Metanephros (tissue), 2 donors: ENCODE data around the gene PRKX. TPM values are rescaled to one million over a fixed set of nuclear protein-coding genes. Genes with fewer than 3 reads are reported as not detected.

Experiments used
- small RNA-seq: library from RNA; depleted of rRNA; stranded (forward); fragments of <200 nt; gene quantifications from one replicate; pipeline ENCODE3, GENCODE V24; 2014; ENCODE audit warnings: low replicate concordance
- total RNA-seq: library from RNA; depleted of rRNA; stranded (reverse); fragments of >200 nt; gene quantifications from one replicate; pipeline ENCODE4 v1.2.3, GENCODE V29; 2014

Gene PRKX
- total RNA-seq: 15.9 TPM

DNA sequence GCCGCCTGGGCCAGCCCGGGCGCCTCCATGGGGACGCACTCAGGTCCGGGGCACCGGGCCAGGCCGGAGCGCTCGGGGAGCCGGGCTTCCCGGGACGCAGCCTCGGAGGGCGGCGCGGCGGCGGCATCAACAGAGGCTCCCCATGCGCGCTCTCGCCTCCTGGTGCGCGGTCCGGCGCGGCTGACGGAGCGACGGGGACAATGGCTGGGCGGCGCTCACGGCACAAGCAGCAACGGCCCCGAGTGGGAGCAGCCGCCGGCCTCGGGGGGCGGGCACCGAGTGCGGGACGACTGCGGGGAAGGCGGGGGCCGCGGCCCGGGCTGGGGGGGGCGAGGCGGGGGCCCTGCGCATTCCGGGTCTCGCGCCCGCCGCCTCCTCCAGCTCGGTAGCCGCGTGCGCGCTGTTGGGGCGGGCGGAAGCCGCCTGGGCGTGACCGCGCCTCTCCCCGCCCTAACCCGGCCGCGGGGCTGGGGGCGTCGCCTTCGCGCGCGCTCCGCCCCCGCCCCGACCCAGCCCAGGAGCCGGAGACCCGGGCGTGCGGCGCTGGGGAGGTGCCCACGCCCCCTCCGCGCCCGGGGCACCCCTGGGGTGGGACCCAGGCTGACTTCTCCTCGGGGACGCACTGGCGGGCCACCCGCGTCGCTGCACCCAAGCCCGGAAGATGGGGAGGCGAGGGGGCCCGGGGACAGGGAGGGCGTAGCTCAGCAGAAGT is at the start of gene PRKX:
Gene PRKX (minus strand): TSS at position 425 of the 712 bp plus-strand sequence. CDS start 396 bp downstream, at position 29.

Small RNAs within 50 kb of the gene (small RNA-seq; reads per million reads assigned to genes)
- gene RF00019: not detected
- gene RNU6-114P: not detected
